Loucy (cell line): ENCODE measurements around the gene PDPN.
"Not testable (repeated sequence)": the region's sequence is repeated elsewhere in the genome, so short reads cannot be mapped to it uniquely, and the experiment has no call there.

Experiments used
- EZH2phosphoT487 ChIP-seq: fragments of 200-600 bp; IDR thresholded peaks from 2 replicates; pipeline ENCODE4 v1.6.1; 2018; ENCODE audit warnings: antibody characterized with exemption, mild to moderate bottlenecking, moderate library complexity, borderline replicate concordance
- TF ChIP-seq, protein P1 (sequence below): fragments of 200-600 bp; sonication (generic); conservative IDR thresholded peaks from 2 replicates; pipeline ENCODE4 v1.5.1; 2014; ENCODE audit warnings: mild to moderate bottlenecking, antibody characterized with exemption, low read length

GRCh38 chr1:13570435-13570834, 13.2 kb upstream of the PDPN start:
- TF ChIP-seq, protein P1, sequence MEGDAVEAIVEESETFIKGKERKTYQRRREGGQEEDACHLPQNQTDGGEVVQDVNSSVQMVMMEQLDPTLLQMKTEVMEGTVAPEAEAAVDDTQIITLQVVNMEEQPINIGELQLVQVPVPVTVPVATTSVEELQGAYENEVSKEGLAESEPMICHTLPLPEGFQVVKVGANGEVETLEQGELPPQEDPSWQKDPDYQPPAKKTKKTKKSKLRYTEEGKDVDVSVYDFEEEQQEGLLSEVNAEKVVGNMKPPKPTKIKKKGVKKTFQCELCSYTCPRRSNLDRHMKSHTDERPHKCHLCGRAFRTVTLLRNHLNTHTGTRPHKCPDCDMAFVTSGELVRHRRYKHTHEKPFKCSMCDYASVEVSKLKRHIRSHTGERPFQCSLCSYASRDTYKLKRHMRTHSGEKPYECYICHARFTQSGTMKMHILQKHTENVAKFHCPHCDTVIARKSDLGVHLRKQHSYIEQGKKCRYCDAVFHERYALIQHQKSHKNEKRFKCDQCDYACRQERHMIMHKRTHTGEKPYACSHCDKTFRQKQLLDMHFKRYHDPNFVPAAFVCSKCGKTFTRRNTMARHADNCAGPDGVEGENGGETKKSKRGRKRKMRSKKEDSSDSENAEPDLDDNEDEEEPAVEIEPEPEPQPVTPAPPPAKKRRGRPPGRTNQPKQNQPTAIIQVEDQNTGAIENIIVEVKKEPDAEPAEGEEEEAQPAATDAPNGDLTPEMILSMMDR, result not testable (repeated sequence)
- not testable (repeated sequence) for TF ChIP-seq EZH2phosphoT487
